NB4 (cell line): Measurements from ENCODE around the gene AARSD1.

Source experiments
- POLR2A ChIP-seq: IDR thresholded peaks from 2 replicates; pipeline ENCODE4 v1.6.1; 2011; ENCODE audit warnings: mild to moderate bottlenecking; ENCODE audit not compliant: insufficient read length; ENCODE audit errors: extremely low read depth
- TF ChIP-seq, protein P1 (sequence below): IDR thresholded peaks from 2 replicates; pipeline ENCODE4 v1.6.1; 2011; ENCODE audit warnings: low read depth, low read length
- TF ChIP-seq, protein P2 (sequence below): IDR thresholded peaks from one replicate; pipeline ENCODE4 v1.5.1; 2012; ENCODE audit warnings: low read depth, low read length

GRCh38 chr17:42997390-42997983 lies 33.2 kb upstream of the AARSD1 start:
- TF ChIP-seq, protein P1, sequence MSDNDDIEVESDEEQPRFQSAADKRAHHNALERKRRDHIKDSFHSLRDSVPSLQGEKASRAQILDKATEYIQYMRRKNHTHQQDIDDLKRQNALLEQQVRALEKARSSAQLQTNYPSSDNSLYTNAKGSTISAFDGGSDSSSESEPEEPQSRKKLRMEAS: no peak
- TF ChIP-seq, protein P2, sequence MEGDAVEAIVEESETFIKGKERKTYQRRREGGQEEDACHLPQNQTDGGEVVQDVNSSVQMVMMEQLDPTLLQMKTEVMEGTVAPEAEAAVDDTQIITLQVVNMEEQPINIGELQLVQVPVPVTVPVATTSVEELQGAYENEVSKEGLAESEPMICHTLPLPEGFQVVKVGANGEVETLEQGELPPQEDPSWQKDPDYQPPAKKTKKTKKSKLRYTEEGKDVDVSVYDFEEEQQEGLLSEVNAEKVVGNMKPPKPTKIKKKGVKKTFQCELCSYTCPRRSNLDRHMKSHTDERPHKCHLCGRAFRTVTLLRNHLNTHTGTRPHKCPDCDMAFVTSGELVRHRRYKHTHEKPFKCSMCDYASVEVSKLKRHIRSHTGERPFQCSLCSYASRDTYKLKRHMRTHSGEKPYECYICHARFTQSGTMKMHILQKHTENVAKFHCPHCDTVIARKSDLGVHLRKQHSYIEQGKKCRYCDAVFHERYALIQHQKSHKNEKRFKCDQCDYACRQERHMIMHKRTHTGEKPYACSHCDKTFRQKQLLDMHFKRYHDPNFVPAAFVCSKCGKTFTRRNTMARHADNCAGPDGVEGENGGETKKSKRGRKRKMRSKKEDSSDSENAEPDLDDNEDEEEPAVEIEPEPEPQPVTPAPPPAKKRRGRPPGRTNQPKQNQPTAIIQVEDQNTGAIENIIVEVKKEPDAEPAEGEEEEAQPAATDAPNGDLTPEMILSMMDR: no peak
- no peak for TF ChIP-seq POLR2A
